IMR-90 (cell line): ENCODE data around the gene SLC26A5. TPM values are rescaled to one million over a fixed set of nuclear protein-coding genes. Genes with fewer than 3 reads are reported as not detected.

Experiments used
- ATAC-seq: fragments of 200-7000 bp; cut with Tn5 transposase; 2 replicates; pipeline ENCODE4 v1.9.1; 2020; ENCODE audit warnings: low read depth, mild to moderate bottlenecking, moderate library complexity
- BruUV-seq: library from RNA; stranded (reverse); fragments of 400-500 nt; replicated peaks from 2 replicates; lab custom pipeline; 2021; lab: Mats Ljungman, UMichigan
- CTCF ChIA-PET: fragments of 300-600 bp; formaldehyde crosslinking; extraction: SDS; loops from one replicate; lab custom pipeline; 2021; ENCODE audit warnings: antibody characterized with exemption; lab: Yijun Ruan, JAX
- POLR2A ChIA-PET: fragments of 300-600 bp; sonication (Branson Sonifier 250); formaldehyde crosslinking; loops from one replicate; lab custom pipeline; 2022; ENCODE audit warnings: antibody characterized with exemption; ENCODE audit not compliant: unreplicated experiment; lab: Charles Lee
- DNase-seq: peaks from one replicate; pipeline ENCODE4 v3.0.0; 2013
- H2AFZ ChIP-seq: replicated peaks from 2 replicates; pipeline ENCODE3; 2013; ENCODE audit warnings: low read length, mild to moderate bottlenecking; ENCODE audit not compliant: poor library complexity
- H2AK5ac ChIP-seq: 2 replicates; pipeline ENCODE4 v1.6.1; 2013; ENCODE audit warnings: low read depth, low read length, inconsistent platforms
- H2AK9ac ChIP-seq: replicated peaks from 2 replicates; pipeline ENCODE3; 2013; ENCODE audit warnings: mild to moderate bottlenecking, low read depth, low read length, moderate library complexity; ENCODE audit not compliant: poor library complexity
- H2BK120ac ChIP-seq: 2 replicates; pipeline ENCODE4 v1.6.1; 2013; ENCODE audit warnings: low read depth, low read length, inconsistent platforms
- H2BK15ac ChIP-seq: 3 replicates; pipeline ENCODE4 v1.6.1; 2013; ENCODE audit warnings: low read depth, low read length, inconsistent platforms
- H2BK20ac ChIP-seq: 2 replicates; pipeline ENCODE4 v1.6.1; 2013; ENCODE audit warnings: low read depth, mild to moderate bottlenecking, inconsistent platforms, low read length, moderate library complexity
- H2BK5ac ChIP-seq: 2 replicates; pipeline ENCODE4 v1.6.1; 2013; ENCODE audit warnings: mild to moderate bottlenecking, low read depth, low read length, inconsistent platforms; ENCODE audit not compliant: poor library complexity, severe bottlenecking
- H3K14ac ChIP-seq: replicated peaks from 2 replicates; pipeline ENCODE4 v1.6.1; 2013; ENCODE audit warnings: low read depth, low read length, inconsistent platforms
- H3K18ac ChIP-seq: 2 replicates; pipeline ENCODE4 v1.6.1; 2013; ENCODE audit warnings: low read depth, low read length, control low read depth
- H3K23ac ChIP-seq: 2 replicates; pipeline ENCODE4 v1.6.1; 2013; ENCODE audit warnings: low read depth, low read length, inconsistent platforms
- H3K27ac ChIP-seq: 2 replicates; pipeline ENCODE4 v1.5.1; 2013; ENCODE audit warnings: mild to moderate bottlenecking, control low read depth, low read length; ENCODE audit not compliant: insufficient read depth
- H3K27me3 ChIP-seq: 2 replicates; pipeline ENCODE4 v1.6.1; 2013; ENCODE audit warnings: low read length; ENCODE audit not compliant: control insufficient read depth, insufficient read depth
- H3K36me3 ChIP-seq: 2 replicates; pipeline ENCODE4 v1.6.1; 2013; ENCODE audit warnings: low read length, mixed read lengths; ENCODE audit not compliant: control insufficient read depth, insufficient read depth
- H3K4ac ChIP-seq: 2 replicates; pipeline ENCODE4 v1.6.1; 2013; ENCODE audit warnings: low read depth, low read length, inconsistent platforms
- H3K4me1 ChIP-seq: 2 replicates; pipeline ENCODE4 v1.6.1; 2013; ENCODE audit warnings: low read length, mixed read lengths; ENCODE audit not compliant: control insufficient read depth, insufficient read depth
- H3K4me2 ChIP-seq: 2 replicates; pipeline ENCODE4 v1.6.1; 2013; ENCODE audit warnings: low read depth, mild to moderate bottlenecking, control low read depth, low read length, moderate library complexity
- H3K4me3 ChIP-seq: 2 replicates; pipeline ENCODE4 v1.5.1; 2013; ENCODE audit warnings: low read depth, mild to moderate bottlenecking, control low read depth, low read length, moderate library complexity; ENCODE audit not compliant: insufficient read depth
- H3K56ac ChIP-seq: 2 replicates; pipeline ENCODE4 v1.6.1; 2013; ENCODE audit warnings: low read length, inconsistent platforms; ENCODE audit not compliant: insufficient read depth; ENCODE audit errors: extremely low read depth
- H3K79me1 ChIP-seq, 2 experiments: 2 replicates each; pipeline ENCODE4 v1.6.1; 2013; ENCODE audit warnings: low read length in 2 of 2, inconsistent platforms in 1 of 2, low read depth in 1 of 2
- H3K9ac ChIP-seq: 2 replicates; pipeline ENCODE4 v1.6.1; 2013; ENCODE audit warnings: low read depth, low read length, control low read depth
- H3K9me1 ChIP-seq: 2 replicates; pipeline ENCODE4 v1.6.1; 2013; ENCODE audit warnings: low read length, inconsistent platforms; ENCODE audit not compliant: insufficient read depth
- H3K9me3 ChIP-seq: 2 replicates; pipeline ENCODE4 v1.6.1; 2013; ENCODE audit warnings: low read length; ENCODE audit not compliant: control insufficient read depth, insufficient read depth
- H4K20me1 ChIP-seq: 2 replicates; pipeline ENCODE4 v1.6.1; 2013; ENCODE audit warnings: low read length, inconsistent platforms; ENCODE audit not compliant: insufficient read depth
- H4K5ac ChIP-seq: 2 replicates; pipeline ENCODE4 v1.6.1; 2013; ENCODE audit warnings: mild to moderate bottlenecking, low read depth, low read length, control low read depth
- H4K8ac ChIP-seq, 2 experiments: 2 replicates each; pipeline ENCODE4 v1.6.1; 2013; ENCODE audit warnings: low read depth in 2 of 2, low read length in 2 of 2, control low read depth in 1 of 2, inconsistent platforms in 1 of 2
- H4K91ac ChIP-seq: 2 replicates; pipeline ENCODE4 v1.6.1; 2013; ENCODE audit warnings: low read depth, low read length, inconsistent platforms; ENCODE audit not compliant: insufficient read depth
- BHLHE40 ChIP-seq: fragments of 150-350 bp; IDR thresholded peaks from 2 replicates; pipeline ENCODE4 v1.6.1; 2016; ENCODE audit warnings: mild to moderate bottlenecking, low read depth, low read length
- CEBPB ChIP-seq: IDR thresholded peaks from 2 replicates; pipeline ENCODE4 v1.6.1; 2012; ENCODE audit warnings: low read depth, low read length, improper control_type of control experiment
- CHD1 ChIP-seq: IDR thresholded peaks from 2 replicates; pipeline ENCODE4 v1.6.1; 2012; ENCODE audit warnings: low read depth, low read length, improper control_type of control experiment
- CTCF ChIP-seq: conservative IDR thresholded peaks from 2 replicates; pipeline ENCODE4 v1.5.1; 2012; ENCODE audit warnings: mild to moderate bottlenecking, low read depth, low read length, improper control_type of control experiment
- ELK1 ChIP-seq: fragments of 150-350 bp; IDR thresholded peaks from 2 replicates; pipeline ENCODE4 v1.6.1; 2016; ENCODE audit warnings: low read depth, mild to moderate bottlenecking, low read length, moderate library complexity, borderline replicate concordance
- FOS ChIP-seq: fragments of 150-350 bp; IDR thresholded peaks from 2 replicates; pipeline ENCODE4 v1.6.1; 2016; ENCODE audit warnings: low read depth, low read length
- MAFK ChIP-seq: IDR thresholded peaks from 2 replicates; pipeline ENCODE4 v1.6.1; 2012; ENCODE audit warnings: low read depth, low read length, improper control_type of control experiment
- MAZ ChIP-seq: IDR thresholded peaks from 2 replicates; pipeline ENCODE4 v1.6.1; 2012; ENCODE audit warnings: low read depth, mild to moderate bottlenecking, low read length, improper control_type of control experiment, moderate library complexity, borderline replicate concordance
- MXI1 ChIP-seq: IDR thresholded peaks from 2 replicates; pipeline ENCODE4 v1.6.1; 2012; ENCODE audit warnings: low read depth, mild to moderate bottlenecking, low read length, moderate library complexity, borderline replicate concordance
- NFE2L2 ChIP-seq: fragments of 150-350 bp; IDR thresholded peaks from 2 replicates; pipeline ENCODE4 v1.6.1; 2016; ENCODE audit warnings: low read depth, mild to moderate bottlenecking, low read length
- POLR2A ChIP-seq: IDR thresholded peaks from 2 replicates; pipeline ENCODE4 v1.6.1; 2012; ENCODE audit warnings: mild to moderate bottlenecking, low read depth, low read length
- RAD21 ChIP-seq: IDR thresholded peaks from 2 replicates; pipeline ENCODE4 v1.6.1; 2012; ENCODE audit warnings: low read length, improper control_type of control experiment
- RCOR1 ChIP-seq: IDR thresholded peaks from 2 replicates; pipeline ENCODE4 v1.6.1; 2012; ENCODE audit warnings: mild to moderate bottlenecking, low read length, improper control_type of control experiment; ENCODE audit not compliant: insufficient replicate concordance
- RFX5 ChIP-seq: IDR thresholded peaks from 2 replicates; pipeline ENCODE4 v1.8.0; 2012; ENCODE audit warnings: low read depth, mild to moderate bottlenecking, low read length, moderate library complexity
- SMC3 ChIP-seq: fragments of 150-350 bp; IDR thresholded peaks from 2 replicates; pipeline ENCODE4 v1.6.1; 2016; ENCODE audit warnings: low read depth, mild to moderate bottlenecking, antibody characterized with exemption, low read length, moderate library complexity
- USF2 ChIP-seq: fragments of 150-350 bp; IDR thresholded peaks from 2 replicates; pipeline ENCODE4 v1.6.1; 2017; ENCODE audit warnings: mild to moderate bottlenecking, antibody characterized with exemption, low read length, low read depth
- WGBS, 2 experiments: methylation state at CpG; one replicate each; pipeline versions ENCODE4 v1.1.5 to v1.1.7; 2013; ENCODE audit warnings: missing lambda C conversion rate in 2 of 2; ENCODE audit not compliant: insufficient read length in 1 of 2; ENCODE audit errors: extremely low coverage in 2 of 2; 5-methylcytosine and 5-hydroxymethylcytosine counted together
- dilution Hi-C: fragments of 300-500 bp; cut with HindIII; formaldehyde crosslinking; loops from one replicate; pipeline ENCODE4 v1.14.3; 2018; ENCODE audit warnings: low sequenced_read_pairs; ENCODE audit not compliant: unreplicated experiment
- in situ Hi-C: fragments of 300-500 bp; cut with MboI; formaldehyde crosslinking; loops from 3 replicates; pipeline ENCODE4 v1.14.3; 2019; ENCODE audit warnings: low sequenced_read_pairs, inconsistent platforms, mixed read lengths
- intact Hi-C: fragments of 100-400 bp; cut with micrococcal nuclease; formaldehyde crosslinking; loops from 2 replicates; pipeline ENCODE4 v1.10.0; 2022
- polyA plus RNA-seq, 3 experiments: library from polyadenylated mRNA; depleted of rRNA; stranded (reverse); fragments of >200 nt; gene quantifications; 2 replicates each; pipeline ENCODE4 v1.2.3, GENCODE V29; 2012; ENCODE audit warnings: low replicate concordance in 1 of 3
- total RNA-seq: library from RNA; depleted of rRNA; stranded (reverse); fragments of >200 nt; gene quantifications from 2 replicates; pipeline ENCODE4 v1.2.3, GENCODE V29; 2012

The SLC26A5 gene
- total and polyA plus RNA-seq, 2 of the 4 experiments (the other 2 are of a cell fraction) = not detected

- ChIA-PET POLR2A (no interaction called here), CTCF (interaction anchor here (0.7 kb wide), 1 partner anchor 1587 kb away, joined by 3 read pairs; no protein-coding TSS in a partner anchor)
- BruUV-seq = no TSS peak
Observed at GRCh38 chr7:103418241-103418640, 27.8 kb downstream of the SLC26A5 start.

More at GRCh38 chr7:103418241-103418640, 27.8 kb downstream of the SLC26A5 start:
- Histone ChIP-seq H3K4me2 (no peak overlapping the region), H2BK20ac (no peak overlapping the region), H2AK5ac (no peak overlapping the region), H3K4ac (no peak overlapping the region), H2BK15ac (no peak overlapping the region), H3K18ac (no peak overlapping the region), H3K9me3 (no peaks in the 10 kb centered on the region), H3K4me3 (no peak overlapping the region), H4K5ac (no peak overlapping the region), H2BK5ac (no peak overlapping the region), H2AK9ac (no peak overlapping the region), H3K9ac (no peak overlapping the region), H4K8ac (no peak overlapping the region), H3K27ac (no peak overlapping the region), H3K14ac (no peak overlapping the region), H3K56ac (no peak overlapping the region), H3K27me3 (no peaks in the 10 kb centered on the region; the same call in 1 of the 2 replicates), H3K79me1 (no peaks in the 10 kb centered on the region), H3K4me1 (no peaks in the 10 kb centered on the region), H4K91ac (no peak overlapping the region), H2BK120ac (no peak overlapping the region), H3K9me1 (no peaks in the 10 kb centered on the region), H3K23ac (no peak overlapping the region), H4K20me1 (no peaks in the 10 kb centered on the region), H2AFZ (no peak overlapping the region), H3K36me3 (no peaks in the 10 kb centered on the region)
- dilution Hi-C loops = no loop called here
- intact Hi-C loops = loop anchor here (5.0 kb wide), 1 partner anchor 41 kb away; no protein-coding TSS in a partner anchor
- WGBS, 2 experiments = no CpG with 5 or more reads among the region's 3 CpGs
- no peak for ATAC-seq
- TF ChIP-seq ELK1 (no peak), MXI1 (no peak), NFE2L2 (no peak), RCOR1 (no peak), RAD21 (no peak), MAZ (no peak), BHLHE40 (no peak), SMC3 (no peak), CHD1 (no peak), POLR2A (no peak), RFX5 (no peak), FOS (no peak), CTCF (no peak), CEBPB (no peak), USF2 (no peak), MAFK (no peak)
- in situ Hi-C loops = no loop called here
- DNase-seq = no peak
